WTC11 (cell line): ENCODE measurements around the gene PRELP. TPM values are rescaled to one million over a fixed set of nuclear protein-coding genes. Genes with fewer than 3 reads are reported as not detected.

Source experiments
- ATAC-seq: fragments of 200-7000 bp; cut with Tn5 transposase; 2 replicates; pipeline ENCODE4 v1.10.0; 2021; ENCODE audit warnings: mild to moderate bottlenecking, moderate library complexity
- CTCF ChIA-PET: fragments of 300-600 bp; sonication (Branson Sonifier 250); formaldehyde crosslinking; loops from one replicate; lab custom pipeline; 2021; ENCODE audit warnings: antibody characterized with exemption; lab: Charles Lee
- POLR2A ChIA-PET: fragments of 350-600 bp; sonication (Branson Sonifier 250); formaldehyde crosslinking; loops from one replicate; lab custom pipeline; 2021; ENCODE audit warnings: antibody characterized with exemption; lab: Charles Lee
- DNase-seq: peaks from one replicate; pipeline ENCODE4 v3.0.0; 2021; ENCODE audit warnings: low spot score
- H3K27ac Mint-ChIP-seq: 2 replicates; pipeline ENCODE4 v1.8.0; 2021; ENCODE audit warnings: mixed read lengths
- H3K27me3 Mint-ChIP-seq: 2 replicates; pipeline ENCODE4 v1.8.0; 2021; ENCODE audit warnings: low read depth, mild to moderate bottlenecking, moderate library complexity, mixed read lengths
- H3K36me3 Mint-ChIP-seq: 2 replicates; pipeline ENCODE4 v1.8.0; 2021; ENCODE audit warnings: mixed read lengths
- H3K4me1 Mint-ChIP-seq: 2 replicates; pipeline ENCODE4 v1.8.0; 2022; ENCODE audit warnings: mixed read lengths
- H3K4me3 Mint-ChIP-seq: 2 replicates; pipeline ENCODE4 v1.8.0; 2021; ENCODE audit warnings: mild to moderate bottlenecking, moderate library complexity, mixed read lengths
- H3K9me3 Mint-ChIP-seq: 2 replicates; pipeline ENCODE4 v1.8.0; 2021; ENCODE audit warnings: mixed read lengths
- ARID4B ChIP-seq: sonication (generic); formaldehyde crosslinking; IDR thresholded peaks from 2 replicates; pipeline ENCODE4 v1.8.0; 2023; ENCODE audit warnings: missing genetic modification reagents, mild to moderate bottlenecking, borderline replicate concordance
- ATF3 ChIP-seq: sonication (generic); formaldehyde crosslinking; conservative IDR thresholded peaks from 2 replicates; pipeline ENCODE4 v1.8.1; 2022; ENCODE audit warnings: mild to moderate bottlenecking, missing genetic modification reagents
- CREB1 ChIP-seq: sonication (generic); formaldehyde crosslinking; IDR thresholded peaks from 2 replicates; pipeline ENCODE4 v1.8.0; 2023; ENCODE audit warnings: mild to moderate bottlenecking, missing genetic modification reagents
- CTCF ChIP-seq: fragments of 200-600 bp; IDR thresholded peaks from 2 replicates; pipeline ENCODE4 v1.8.0; 2022; ENCODE audit warnings: antibody characterized with exemption
- E2F5 ChIP-seq: sonication (generic); formaldehyde crosslinking; IDR thresholded peaks from 2 replicates; pipeline ENCODE4 v1.8.1; 2022; ENCODE audit warnings: mild to moderate bottlenecking, moderate library complexity, missing genetic modification reagents
- EMX1 ChIP-seq: fragments of 250-450 bp; sonication (Bioruptor Pico); IDR thresholded peaks from 2 replicates; pipeline ENCODE4 v1.8.0; 2021; ENCODE audit warnings: mild to moderate bottlenecking
- ESRRA ChIP-seq: sonication (generic); formaldehyde crosslinking; IDR thresholded peaks from 2 replicates; pipeline ENCODE4 v1.8.1; 2022; ENCODE audit warnings: mild to moderate bottlenecking, missing genetic modification reagents, borderline replicate concordance
- FOXJ3 ChIP-seq: sonication (generic); formaldehyde crosslinking; IDR thresholded peaks from 2 replicates; pipeline ENCODE4 v1.9.0; 2021; ENCODE audit warnings: missing genetic modification reagents, mild to moderate bottlenecking, borderline replicate concordance
- GTF2I ChIP-seq: fragments of 250-450 bp; sonication (Bioruptor Pico); conservative IDR thresholded peaks from 2 replicates; pipeline ENCODE4 v1.4.0; 2021; ENCODE audit warnings: mild to moderate bottlenecking
- HMGA2 ChIP-seq: fragments of 250-450 bp; sonication (Bioruptor Pico); IDR thresholded peaks from 2 replicates; pipeline ENCODE4 v1.4.0; 2021; ENCODE audit warnings: mild to moderate bottlenecking, moderate library complexity
- IRF2 ChIP-seq: sonication (generic); formaldehyde crosslinking; IDR thresholded peaks from 2 replicates; pipeline ENCODE4 v1.8.0; 2022; ENCODE audit warnings: low read depth, missing genetic modification reagents, borderline replicate concordance
- KAT7 ChIP-seq: sonication (generic); formaldehyde crosslinking; IDR thresholded peaks from 2 replicates; pipeline ENCODE4 v1.8.1; 2023; ENCODE audit warnings: missing genetic modification reagents, mild to moderate bottlenecking, borderline replicate concordance
- NFATC4 ChIP-seq: fragments of 250-450 bp; sonication (Bioruptor Pico); IDR thresholded peaks from 2 replicates; pipeline ENCODE4 v1.9.0; 2021; ENCODE audit warnings: mild to moderate bottlenecking
- NR3C1 ChIP-seq: sonication (generic); formaldehyde crosslinking; conservative IDR thresholded peaks from 2 replicates; pipeline ENCODE4 v1.8.1; 2023; ENCODE audit warnings: low read depth, mild to moderate bottlenecking, missing genetic modification reagents
- PRRX2 ChIP-seq: fragments of 250-450 bp; sonication (Bioruptor Pico); IDR thresholded peaks from 2 replicates; pipeline ENCODE4 v1.8.0; 2021; ENCODE audit warnings: mild to moderate bottlenecking
- SOX15 ChIP-seq: fragments of 250-450 bp; sonication (Bioruptor Pico); IDR thresholded peaks from 2 replicates; pipeline ENCODE4 v1.9.0; 2021; ENCODE audit warnings: mild to moderate bottlenecking
- USF2 ChIP-seq: sonication (generic); formaldehyde crosslinking; IDR thresholded peaks from 2 replicates; pipeline ENCODE4 v1.8.1; 2023; ENCODE audit warnings: mild to moderate bottlenecking, missing genetic modification reagents, moderate library complexity
- ZBTB21 ChIP-seq: sonication (generic); formaldehyde crosslinking; IDR thresholded peaks from 2 replicates; pipeline ENCODE4 v1.8.1; 2023; ENCODE audit warnings: mild to moderate bottlenecking, missing genetic modification reagents, borderline replicate concordance
- ZMAT4 ChIP-seq: fragments of 250-450 bp; sonication (Bioruptor Pico); IDR thresholded peaks from 2 replicates; pipeline ENCODE4 v1.9.0; 2021; ENCODE audit warnings: mild to moderate bottlenecking
- ZNF219 ChIP-seq: sonication (generic); formaldehyde crosslinking; IDR thresholded peaks from 2 replicates; pipeline ENCODE4 v1.8.0; 2023; ENCODE audit warnings: missing genetic modification reagents, mild to moderate bottlenecking, borderline replicate concordance
- ZNF232 ChIP-seq: sonication (generic); formaldehyde crosslinking; IDR thresholded peaks from 2 replicates; pipeline ENCODE4 v1.8.0; 2022; ENCODE audit warnings: mild to moderate bottlenecking, missing genetic modification reagents
- ZNF263 ChIP-seq: sonication (generic); formaldehyde crosslinking; IDR thresholded peaks from 2 replicates; pipeline ENCODE4 v1.8.1; 2022; ENCODE audit warnings: low read depth, mild to moderate bottlenecking, moderate library complexity, missing genetic modification reagents
- ZNF396 ChIP-seq: fragments of 250-450 bp; sonication (Bioruptor Pico); IDR thresholded peaks from 2 replicates; pipeline ENCODE4 v1.8.0; 2021; ENCODE audit warnings: mild to moderate bottlenecking, moderate library complexity, borderline replicate concordance
- ZNF423 ChIP-seq: fragments of 250-450 bp; sonication (Bioruptor Pico); IDR thresholded peaks from 2 replicates; pipeline ENCODE4 v2.1.2; 2022; ENCODE audit warnings: mild to moderate bottlenecking, moderate library complexity
- ZNF425 ChIP-seq: fragments of 250-450 bp; sonication (Bioruptor Pico); conservative IDR thresholded peaks from 2 replicates; pipeline ENCODE4 v1.9.0; 2021; ENCODE audit warnings: mild to moderate bottlenecking
- total RNA-seq: library from RNA; stranded (reverse); gene quantifications from 3 replicates; pipeline ENCODE4 v1.2.3, GENCODE V29; 2021

The PRELP gene
- total RNA-seq, 1 experiment from 2014 or later = 0.17 TPM

- ATAC-seq (no peak), DNase-seq (no peak)
- TF ChIP-seq NR3C1 (CRISPR knock-in tag) = no peak
- TF ChIP-seq ZBTB21 (CRISPR knock-in tag) = no peak
- TF ChIP-seq KAT7 (CRISPR knock-in tag) = no peak
- no peak for TF ChIP-seq HMGA2 (CRISPR knock-in tag)
- TF ChIP-seq ZNF423 (CRISPR knock-in tag) = no peak
- no peak for TF ChIP-seq E2F5
- no peak for TF ChIP-seq ZNF219 (CRISPR knock-in tag)
- no peak for TF ChIP-seq ZNF232 (CRISPR knock-in tag)
- no peak for TF ChIP-seq ZNF263 (CRISPR knock-in tag)
- no peak for TF ChIP-seq NFATC4 (CRISPR knock-in tag)
- TF ChIP-seq SOX15 (CRISPR knock-in tag) = no peak
- no peak for TF ChIP-seq USF2 (CRISPR knock-in tag)
- TF ChIP-seq ATF3 = no peak
- no peak for TF ChIP-seq GTF2I (CRISPR knock-in tag)
- TF ChIP-seq ZNF425 = no peak
- TF ChIP-seq ZNF396 (CRISPR knock-in tag) = no peak
- TF ChIP-seq ARID4B (CRISPR knock-in tag) = no peak
- no peak for TF ChIP-seq EMX1 (CRISPR knock-in tag)
- Mint-ChIP-seq H3K4me3 (no peak overlapping the region), H3K36me3 (no peaks in the 10 kb centered on the region), H3K9me3 (no peaks in the 10 kb centered on the region), H3K4me1 (peaks cover 65% of the 10 kb centered on the region), H3K27me3 (peaks cover 52% of the 10 kb centered on the region), H3K27ac (no peak overlapping the region)
- POLR2A ChIA-PET = no interaction called here
- CTCF ChIA-PET = no interaction called here
These were observed 36.3 kb downstream of the PRELP start for GRCh38 chr1:203511930-203512329.

- H3K9me3 Mint-ChIP-seq = no peaks in the 10 kb centered on the region
- peaks cover 65% of the 10 kb centered on the region for H3K4me1 Mint-ChIP-seq
- ChIA-PET POLR2A (no interaction called here), CTCF (interaction anchor here (0.9 to 3.0 kb wide), 3 partner anchors 8 to 245 kb away, joined by 3 to 14 read pairs (median 9); no protein-coding TSS in a partner anchor)
- no peaks in the 10 kb centered on the region for H3K36me3 Mint-ChIP-seq
- DNase-seq (no peak), ATAC-seq (no peak)
- no peak overlapping the region for H3K4me3 Mint-ChIP-seq
- H3K27me3 Mint-ChIP-seq = peaks cover 58% of the 10 kb centered on the region
- no peak overlapping the region for H3K27ac Mint-ChIP-seq
- no peak for TF ChIP-seq FOXJ3 (CRISPR knock-in tag)
- TF ChIP-seq ESRRA (CRISPR knock-in tag) = no peak
- no peak for TF ChIP-seq GTF2I (CRISPR knock-in tag)
- TF ChIP-seq E2F5 = no peak
- TF ChIP-seq PRRX2 (CRISPR knock-in tag) = no peak
- TF ChIP-seq CTCF = no peak
- TF ChIP-seq CREB1 (CRISPR knock-in tag) = no peak
- TF ChIP-seq IRF2 = no peak
- no peak for TF ChIP-seq ZMAT4
These were observed 36.9 kb downstream of the PRELP start for GRCh38 chr1:203512517-203512847.
